PC-3 (cell line): Measurements from ENCODE around the gene SDHAF4. TPM values are rescaled to one million over a fixed set of nuclear protein-coding genes. Genes with fewer than 3 reads are reported as not detected.
"Not testable (repeated sequence)": the region's sequence is repeated elsewhere in the genome, so short reads cannot be mapped to it uniquely, and the experiment has no call there.

ENCODE experiments used
- ATAC-seq: fragments of 200-7000 bp; cut with Tn5 transposase; 2 replicates; pipeline ENCODE4 v1.9.1; 2020; ENCODE audit warnings: mild to moderate bottlenecking, moderate library complexity
- BruUV-seq: library from RNA; stranded (reverse); fragments of 400-500 nt; replicated peaks from 2 replicates; lab custom pipeline; 2021; lab: Mats Ljungman, UMichigan
- CTCF ChIA-PET: fragments of 300-600 bp; sonication (Branson Sonifier 250); formaldehyde crosslinking; loops from one replicate; lab custom pipeline; 2022; ENCODE audit warnings: antibody characterized with exemption; lab: Charles Lee
- POLR2A ChIA-PET: fragments of 300-600 bp; sonication (Branson Sonifier 250); formaldehyde crosslinking; loops from one replicate; lab custom pipeline; 2022; ENCODE audit warnings: antibody characterized with exemption; ENCODE audit not compliant: unreplicated experiment; lab: Charles Lee
- DNase-seq: peaks from one replicate; pipeline ENCODE4 v3.0.0-alpha.2; 2015
- H2AFZ ChIP-seq: fragments of 300-600 bp; sonication (generic); 2 replicates; pipeline ENCODE4 v1.6.0; 2016; ENCODE audit warnings: antibody characterized with exemption, low read length
- H3F3A ChIP-seq: fragments of 300-600 bp; sonication (generic); one replicate; pipeline ENCODE4 v1.6.0; 2017; ENCODE audit warnings: antibody characterized with exemption, low read length, control low read depth, mild to moderate bottlenecking; ENCODE audit not compliant: unreplicated experiment
- H3K27ac ChIP-seq: fragments of 300-600 bp; sonication (generic); 2 replicates; pipeline ENCODE4 v1.5.1; 2016; ENCODE audit warnings: mild to moderate bottlenecking, low read length
- H3K27me3 ChIP-seq: fragments of 300-600 bp; sonication (generic); 2 replicates; pipeline ENCODE4 v1.6.1; 2016; ENCODE audit warnings: low read length, mixed read lengths
- H3K36me3 ChIP-seq: fragments of 300-600 bp; sonication (generic); 2 replicates; pipeline ENCODE4 v1.6.1; 2016; ENCODE audit warnings: low read depth, mixed run types, low read length, mixed read lengths
- H3K4me1 ChIP-seq: fragments of 300-600 bp; sonication (generic); 2 replicates; pipeline ENCODE4 v1.5.1; 2016; ENCODE audit warnings: low read length; ENCODE audit not compliant: insufficient read depth
- H3K4me2 ChIP-seq: fragments of 300-600 bp; sonication (generic); 2 replicates; pipeline ENCODE4 v1.6.0; 2016; ENCODE audit warnings: low read length
- H3K4me3 ChIP-seq: fragments of 300-600 bp; sonication (generic); 2 replicates; pipeline ENCODE4 v1.5.1; 2016; ENCODE audit warnings: mild to moderate bottlenecking, low read length, mixed read lengths
- H3K79me2 ChIP-seq: fragments of 300-600 bp; sonication (generic); 2 replicates; pipeline ENCODE4 v1.6.1; 2017; ENCODE audit warnings: low read length, mixed read lengths
- H3K9ac ChIP-seq: fragments of 300-600 bp; sonication (generic); 2 replicates; pipeline ENCODE4 v1.6.0; 2016; ENCODE audit warnings: mild to moderate bottlenecking, low read length
- H3K9me2 ChIP-seq: fragments of 300-600 bp; sonication (generic); replicated peaks from 2 replicates; pipeline ENCODE4 v1.6.1; 2016; ENCODE audit warnings: mixed run types, low read length, mixed read lengths
- H3K9me3 ChIP-seq: fragments of 300-600 bp; sonication (generic); 2 replicates; pipeline ENCODE4 v1.6.1; 2016; ENCODE audit warnings: low read length, mixed read lengths
- H4K20me1 ChIP-seq: fragments of 300-600 bp; sonication (generic); 2 replicates; pipeline ENCODE4 v1.6.1; 2016; ENCODE audit warnings: low read length, mixed read lengths
- EZH2 ChIP-seq: fragments of 300-600 bp; sonication (generic); IDR thresholded peaks from one replicate; pipeline ENCODE4 v1.6.1; 2017; ENCODE audit warnings: antibody characterized with exemption, mild to moderate bottlenecking, low read length; ENCODE audit not compliant: unreplicated experiment
- EZH2phosphoT487 ChIP-seq: fragments of 300-600 bp; sonication (generic); IDR thresholded peaks from 2 replicates; pipeline ENCODE4 v1.6.1; 2018; ENCODE audit warnings: mild to moderate bottlenecking, antibody characterized with exemption, low read length, borderline replicate concordance
- intact Hi-C: fragments of 100-400 bp; cut with micrococcal nuclease; formaldehyde crosslinking; loops from 2 replicates; pipeline ENCODE4 v1.9.0; 2023
- total RNA-seq: library from RNA; depleted of rRNA; stranded (reverse); fragments of >200 nt; gene quantifications from 2 replicates; pipeline ENCODE4 v1.2.3, GENCODE V29; 2014
- TF ChIP-seq, protein P1 (sequence below): fragments of 300-600 bp; sonication (generic); conservative IDR thresholded peaks from 2 replicates; pipeline ENCODE4 v1.5.1; 2017; ENCODE audit warnings: antibody characterized with exemption, low read depth, mild to moderate bottlenecking, low read length

The SDHAF4 gene
- total RNA-seq, 1 experiment from 2014 or later = 6.2 TPM

DNA sequence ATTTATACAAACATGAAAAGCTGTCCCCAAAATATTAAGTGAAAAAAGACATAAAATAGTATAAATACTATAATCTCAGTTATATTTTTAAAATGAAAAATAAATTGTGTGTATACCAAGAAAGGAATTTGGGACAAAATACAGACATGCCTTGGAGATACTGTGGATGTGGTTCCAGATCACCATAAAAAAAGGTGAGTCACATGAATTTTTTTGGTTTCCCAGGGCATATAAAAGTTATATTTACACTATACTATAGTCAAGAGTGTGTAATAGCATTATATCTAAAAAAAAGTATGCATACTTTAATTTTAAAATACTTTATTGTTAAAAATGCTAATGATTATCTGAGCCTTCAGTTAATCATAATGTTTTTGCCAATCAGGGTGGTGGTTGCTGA is 17.4 kb upstream of the SDHAF4 start:
- no peaks in the 10 kb centered on the region for H3K79me2 ChIP-seq
- H3K9me3 ChIP-seq = no peaks in the 10 kb centered on the region
- no peak overlapping the region for H3K9ac ChIP-seq
- ChIA-PET POLR2A (no interaction called here), CTCF (no interaction called here)
- H3K27ac ChIP-seq = no peak overlapping the region
- intact Hi-C loops = loop anchor here (5.0 kb wide), 1 partner anchor 118 kb away; the partner anchor contains the start of gene SMAP1
- no peaks in the 10 kb centered on the region for H3K36me3 ChIP-seq
- no peak overlapping the region for H3K4me3 ChIP-seq
- no TSS peak for BruUV-seq
- DNase-seq (peak; percentile 65), ATAC-seq (peak; percentile 93)
- H3K27me3 ChIP-seq = no peaks in the 10 kb centered on the region
- no peaks in the 10 kb centered on the region for H3K9me2 ChIP-seq
- H3K4me1 ChIP-seq = peaks cover 3% of the 10 kb centered on the region; the same call in 1 of the 2 replicates
- no peaks in the 10 kb centered on the region for H3F3A ChIP-seq
- H4K20me1 ChIP-seq = no peaks in the 10 kb centered on the region
- TF ChIP-seq EZH2phosphoT487 = no peak
- TF ChIP-seq EZH2 = no peak
- TF ChIP-seq, protein P1, sequence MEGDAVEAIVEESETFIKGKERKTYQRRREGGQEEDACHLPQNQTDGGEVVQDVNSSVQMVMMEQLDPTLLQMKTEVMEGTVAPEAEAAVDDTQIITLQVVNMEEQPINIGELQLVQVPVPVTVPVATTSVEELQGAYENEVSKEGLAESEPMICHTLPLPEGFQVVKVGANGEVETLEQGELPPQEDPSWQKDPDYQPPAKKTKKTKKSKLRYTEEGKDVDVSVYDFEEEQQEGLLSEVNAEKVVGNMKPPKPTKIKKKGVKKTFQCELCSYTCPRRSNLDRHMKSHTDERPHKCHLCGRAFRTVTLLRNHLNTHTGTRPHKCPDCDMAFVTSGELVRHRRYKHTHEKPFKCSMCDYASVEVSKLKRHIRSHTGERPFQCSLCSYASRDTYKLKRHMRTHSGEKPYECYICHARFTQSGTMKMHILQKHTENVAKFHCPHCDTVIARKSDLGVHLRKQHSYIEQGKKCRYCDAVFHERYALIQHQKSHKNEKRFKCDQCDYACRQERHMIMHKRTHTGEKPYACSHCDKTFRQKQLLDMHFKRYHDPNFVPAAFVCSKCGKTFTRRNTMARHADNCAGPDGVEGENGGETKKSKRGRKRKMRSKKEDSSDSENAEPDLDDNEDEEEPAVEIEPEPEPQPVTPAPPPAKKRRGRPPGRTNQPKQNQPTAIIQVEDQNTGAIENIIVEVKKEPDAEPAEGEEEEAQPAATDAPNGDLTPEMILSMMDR = no peak
- no peak overlapping the region for H3K4me2 ChIP-seq
- H2AFZ ChIP-seq = no peak overlapping the region

DNA sequence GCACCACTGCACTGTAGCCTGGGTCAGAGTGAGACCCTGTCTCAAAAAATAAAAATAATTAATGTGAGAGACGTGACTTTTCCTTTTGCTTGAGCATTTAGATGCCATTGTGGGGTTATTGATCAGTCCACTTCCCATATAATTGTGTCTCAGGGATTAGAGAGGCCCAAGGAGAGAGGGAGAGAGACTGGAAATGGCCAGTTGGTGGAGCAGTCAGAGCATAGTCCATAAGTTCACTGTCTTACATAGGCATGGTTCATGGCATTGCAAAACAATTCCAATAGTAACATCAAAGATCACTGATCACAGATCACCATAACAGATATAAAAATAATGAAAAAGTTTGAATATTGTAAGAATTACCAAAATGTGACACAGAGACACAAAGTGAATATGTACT is 15.2 kb upstream of the SDHAF4 start:
- H3K79me2 ChIP-seq = no peaks in the 10 kb centered on the region
- ATAC-seq (no peak), DNase-seq (no peak)
- no peak overlapping the region for H3K4me2 ChIP-seq
- no peaks in the 10 kb centered on the region for H3K27me3 ChIP-seq
- CTCF ChIA-PET = no interaction called here
- no peak overlapping the region for H3K4me3 ChIP-seq
- H4K20me1 ChIP-seq = no peaks in the 10 kb centered on the region
- intact Hi-C loops = no loop called here
- no peaks in the 10 kb centered on the region for H3K9me3 ChIP-seq
- H3K27ac ChIP-seq = no peak overlapping the region
- POLR2A ChIA-PET = no interaction called here
- no peaks in the 10 kb centered on the region for H3K36me3 ChIP-seq
- H3K9me2 ChIP-seq = no peaks in the 10 kb centered on the region
- BruUV-seq = no TSS peak
- no peaks in the 10 kb centered on the region for H3F3A ChIP-seq
- H2AFZ ChIP-seq = no peak overlapping the region
- H3K4me1 ChIP-seq = peaks cover 3% of the 10 kb centered on the region; the same call in 1 of the 2 replicates
- H3K9ac ChIP-seq = no peak overlapping the region
- TF ChIP-seq EZH2 = no peak
- TF ChIP-seq EZH2phosphoT487 = no peak
- TF ChIP-seq, protein P1 = no peak

- DNase-seq, H3K27ac ChIP-seq, H3K4me3 ChIP-seq, H4K20me1 ChIP-seq, BruUV-seq, intact Hi-C loops, CTCF ChIA-PET, H3K4me1 ChIP-seq, H3F3A ChIP-seq, H3K9me2 ChIP-seq, H2AFZ ChIP-seq, H3K4me2 ChIP-seq, ATAC-seq, H3K9ac ChIP-seq, POLR2A ChIA-PET, H3K27me3 ChIP-seq, H3K36me3 ChIP-seq, H3K9me3 ChIP-seq, H3K79me2 ChIP-seq: not testable (repeated sequence)
Measured at GRCh38 chr6:70552286-70552940, 14.3 kb upstream of the SDHAF4 start.
